Vagina (tissue), 2 donors: ENCODE data around the gene UQCRQ.

Experiments
- POLR2A ChIP-seq, 2 donors: fragments of 450-650 bp; IDR thresholded peaks; one replicate each; pipeline ENCODE4 v1.6.1; 2017; ENCODE audit warnings: antibody characterized with exemption in 2 of 2, mild to moderate bottlenecking in 2 of 2, moderate library complexity in 2 of 2
- POLR2AphosphoS5 ChIP-seq, 2 donors: sonication (generic); formaldehyde crosslinking; IDR thresholded peaks; one replicate each; pipeline ENCODE4 v1.9.0; 2017; ENCODE audit warnings: antibody characterized with exemption in 2 of 2, mild to moderate bottlenecking in 2 of 2, low read depth in 1 of 2; ENCODE audit not compliant: insufficient read depth in 1 of 2
- TF ChIP-seq, protein P1 (sequence below), 3 experiments: fragments of 450-650 bp in 2 of 3; fragments of 200-600 bp in 1 of 3; sonication (generic) in 1 of 3; IDR thresholded peaks; one replicate each; pipeline ENCODE4 v1.5.1; 2017 to 2019; ENCODE audit warnings: antibody characterized with exemption in 3 of 3, mild to moderate bottlenecking in 2 of 3, moderate library complexity in 2 of 3

DNA sequence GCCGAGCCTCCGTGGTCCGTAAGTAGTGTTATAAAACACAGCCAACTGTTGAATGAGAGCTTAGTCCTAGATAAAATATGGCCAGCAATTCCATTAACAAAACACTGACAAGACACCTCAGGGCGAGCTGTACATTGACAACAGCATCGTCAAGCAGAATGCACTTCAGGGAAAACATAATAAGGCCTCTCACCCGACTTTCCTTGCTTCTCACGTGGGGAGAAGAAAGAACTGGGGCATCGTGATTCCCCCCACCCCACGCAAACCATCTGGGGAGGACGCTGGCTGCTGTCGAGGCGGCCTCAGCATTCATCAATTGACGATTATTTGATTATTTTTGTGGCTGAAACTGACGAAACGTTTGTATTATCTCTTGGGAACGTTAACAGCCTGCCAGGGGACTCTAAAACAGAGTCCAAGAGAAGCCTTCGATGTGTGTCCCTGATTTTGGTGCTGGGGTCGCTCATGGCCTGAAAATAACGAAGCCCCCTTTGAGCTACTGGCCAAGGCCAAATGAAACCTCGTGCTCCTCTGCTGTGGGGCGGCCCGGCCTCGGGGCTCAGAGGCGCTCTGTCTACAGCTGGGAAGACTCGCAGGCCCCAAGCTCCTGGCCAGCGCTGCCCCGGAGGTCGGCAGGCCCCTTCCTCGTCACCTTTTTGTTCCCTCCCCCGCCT, 637 bp upstream of the UQCRQ start:
- TF ChIP-seq, protein P1, sequence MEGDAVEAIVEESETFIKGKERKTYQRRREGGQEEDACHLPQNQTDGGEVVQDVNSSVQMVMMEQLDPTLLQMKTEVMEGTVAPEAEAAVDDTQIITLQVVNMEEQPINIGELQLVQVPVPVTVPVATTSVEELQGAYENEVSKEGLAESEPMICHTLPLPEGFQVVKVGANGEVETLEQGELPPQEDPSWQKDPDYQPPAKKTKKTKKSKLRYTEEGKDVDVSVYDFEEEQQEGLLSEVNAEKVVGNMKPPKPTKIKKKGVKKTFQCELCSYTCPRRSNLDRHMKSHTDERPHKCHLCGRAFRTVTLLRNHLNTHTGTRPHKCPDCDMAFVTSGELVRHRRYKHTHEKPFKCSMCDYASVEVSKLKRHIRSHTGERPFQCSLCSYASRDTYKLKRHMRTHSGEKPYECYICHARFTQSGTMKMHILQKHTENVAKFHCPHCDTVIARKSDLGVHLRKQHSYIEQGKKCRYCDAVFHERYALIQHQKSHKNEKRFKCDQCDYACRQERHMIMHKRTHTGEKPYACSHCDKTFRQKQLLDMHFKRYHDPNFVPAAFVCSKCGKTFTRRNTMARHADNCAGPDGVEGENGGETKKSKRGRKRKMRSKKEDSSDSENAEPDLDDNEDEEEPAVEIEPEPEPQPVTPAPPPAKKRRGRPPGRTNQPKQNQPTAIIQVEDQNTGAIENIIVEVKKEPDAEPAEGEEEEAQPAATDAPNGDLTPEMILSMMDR (IDR thresholded peaks at IDR 0.05) = no peak
- TF ChIP-seq POLR2A (IDR thresholded peaks at IDR 0.05) (no peak), POLR2AphosphoS5 (IDR thresholded peaks at IDR 0.05; ENCODE audit: insufficient read depth in 1 of 2, low read depth in 1 of 2) (no peak)
